Ovary (tissue), 3 donors: ENCODE data around the gene PTPRQ.

Experiments
- POLR2A ChIP-seq: fragments of 450-650 bp; IDR thresholded peaks from one replicate; pipeline ENCODE4 v1.6.1; 2017; ENCODE audit warnings: antibody characterized with exemption, mild to moderate bottlenecking, moderate library complexity
- TF ChIP-seq, protein P1 (sequence below), 3 donors: fragments of 450-650 bp in 2 of 3; fragments of 200-600 bp in 1 of 3; IDR thresholded peaks; one replicate each; pipeline versions ENCODE4 v1.5.1 to v1.8.0; 2016 to 2022; ENCODE audit warnings: antibody characterized with exemption in 3 of 3, mild to moderate bottlenecking in 1 of 3
- donor health status: DM: no; HTN: no; CAD: no.

- TF ChIP-seq POLR2A = no peak
- TF ChIP-seq, protein P1, sequence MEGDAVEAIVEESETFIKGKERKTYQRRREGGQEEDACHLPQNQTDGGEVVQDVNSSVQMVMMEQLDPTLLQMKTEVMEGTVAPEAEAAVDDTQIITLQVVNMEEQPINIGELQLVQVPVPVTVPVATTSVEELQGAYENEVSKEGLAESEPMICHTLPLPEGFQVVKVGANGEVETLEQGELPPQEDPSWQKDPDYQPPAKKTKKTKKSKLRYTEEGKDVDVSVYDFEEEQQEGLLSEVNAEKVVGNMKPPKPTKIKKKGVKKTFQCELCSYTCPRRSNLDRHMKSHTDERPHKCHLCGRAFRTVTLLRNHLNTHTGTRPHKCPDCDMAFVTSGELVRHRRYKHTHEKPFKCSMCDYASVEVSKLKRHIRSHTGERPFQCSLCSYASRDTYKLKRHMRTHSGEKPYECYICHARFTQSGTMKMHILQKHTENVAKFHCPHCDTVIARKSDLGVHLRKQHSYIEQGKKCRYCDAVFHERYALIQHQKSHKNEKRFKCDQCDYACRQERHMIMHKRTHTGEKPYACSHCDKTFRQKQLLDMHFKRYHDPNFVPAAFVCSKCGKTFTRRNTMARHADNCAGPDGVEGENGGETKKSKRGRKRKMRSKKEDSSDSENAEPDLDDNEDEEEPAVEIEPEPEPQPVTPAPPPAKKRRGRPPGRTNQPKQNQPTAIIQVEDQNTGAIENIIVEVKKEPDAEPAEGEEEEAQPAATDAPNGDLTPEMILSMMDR (IDR thresholded peaks at IDR 0.05) = no peak
These were observed 115.7 kb downstream of the PTPRQ start for GRCh38 chr12:80559766-80560165.
